NB4 (cell line): Measurements from ENCODE around the gene TNFRSF8.

Source experiments
- CTCF ChIP-seq: IDR thresholded peaks from one replicate; pipeline ENCODE4 v1.5.1; 2012; ENCODE audit warnings: low read depth, low read length
- MAX ChIP-seq: IDR thresholded peaks from 2 replicates; pipeline ENCODE4 v1.6.1; 2011; ENCODE audit warnings: low read depth, low read length
- POLR2A ChIP-seq: IDR thresholded peaks from 2 replicates; pipeline ENCODE4 v1.6.1; 2011; ENCODE audit warnings: mild to moderate bottlenecking; ENCODE audit not compliant: insufficient read length; ENCODE audit errors: extremely low read depth

DNA sequence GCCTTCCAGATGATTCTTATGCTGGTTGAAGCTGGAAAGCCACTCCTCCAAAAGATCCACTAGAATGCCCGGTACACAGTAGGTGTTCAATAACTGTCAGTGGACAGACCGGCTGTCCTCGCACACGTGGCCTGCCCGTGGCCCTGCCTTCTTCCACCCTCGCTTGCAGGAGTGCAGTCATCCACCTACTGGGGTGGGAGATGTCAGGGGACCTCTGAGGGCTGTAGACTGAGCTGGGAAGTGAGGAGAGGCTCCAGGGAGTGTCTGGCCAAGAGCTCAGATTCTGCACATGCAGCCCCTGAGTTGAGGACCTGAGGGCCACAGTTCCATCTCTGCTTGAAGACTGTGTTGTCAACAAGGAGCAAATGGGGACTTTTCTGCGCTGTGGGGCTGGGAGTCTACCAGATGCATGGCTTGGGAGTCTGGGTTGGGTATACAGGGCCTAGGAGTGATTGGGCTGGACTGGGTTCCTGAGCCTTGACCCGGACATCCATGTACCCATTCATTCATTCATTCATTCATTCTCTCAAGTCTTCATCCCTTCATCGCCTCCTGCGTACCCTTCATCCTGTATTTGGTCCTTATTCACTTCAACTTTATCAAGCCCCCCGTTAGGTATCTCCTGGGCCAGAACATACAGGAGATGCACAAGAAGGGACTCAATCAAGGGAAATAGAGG is 99.5 kb downstream of the TNFRSF8 start:
- TF ChIP-seq CTCF (no peak), POLR2A (no peak), MAX (no peak)
